ENCODE data around the gene THAP9.

The THAP9 gene

DNA sequence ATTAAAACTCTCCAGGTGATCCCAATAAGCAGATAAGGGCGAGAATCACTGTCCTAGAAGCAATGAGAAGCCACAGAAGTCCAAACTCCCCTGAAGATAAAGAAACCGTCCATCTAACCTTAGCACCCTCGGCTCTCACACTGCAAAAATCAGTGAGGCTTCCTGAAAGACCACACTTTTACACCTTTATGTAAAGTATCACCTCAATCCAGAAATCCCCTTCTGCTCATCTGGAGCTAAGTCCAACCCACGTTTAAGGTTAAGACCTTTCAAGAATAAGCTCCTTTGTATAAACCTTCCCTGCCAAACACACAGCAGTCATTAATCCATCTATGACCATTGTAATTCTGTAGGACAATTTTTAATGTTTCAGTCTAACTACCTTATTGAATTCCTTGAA lies 68.4 kb downstream of the THAP9 start:
- DNase-seq (ENCODE audit: low spot score) = peak; percentile 10
- TF ChIP-seq, protein P1, sequence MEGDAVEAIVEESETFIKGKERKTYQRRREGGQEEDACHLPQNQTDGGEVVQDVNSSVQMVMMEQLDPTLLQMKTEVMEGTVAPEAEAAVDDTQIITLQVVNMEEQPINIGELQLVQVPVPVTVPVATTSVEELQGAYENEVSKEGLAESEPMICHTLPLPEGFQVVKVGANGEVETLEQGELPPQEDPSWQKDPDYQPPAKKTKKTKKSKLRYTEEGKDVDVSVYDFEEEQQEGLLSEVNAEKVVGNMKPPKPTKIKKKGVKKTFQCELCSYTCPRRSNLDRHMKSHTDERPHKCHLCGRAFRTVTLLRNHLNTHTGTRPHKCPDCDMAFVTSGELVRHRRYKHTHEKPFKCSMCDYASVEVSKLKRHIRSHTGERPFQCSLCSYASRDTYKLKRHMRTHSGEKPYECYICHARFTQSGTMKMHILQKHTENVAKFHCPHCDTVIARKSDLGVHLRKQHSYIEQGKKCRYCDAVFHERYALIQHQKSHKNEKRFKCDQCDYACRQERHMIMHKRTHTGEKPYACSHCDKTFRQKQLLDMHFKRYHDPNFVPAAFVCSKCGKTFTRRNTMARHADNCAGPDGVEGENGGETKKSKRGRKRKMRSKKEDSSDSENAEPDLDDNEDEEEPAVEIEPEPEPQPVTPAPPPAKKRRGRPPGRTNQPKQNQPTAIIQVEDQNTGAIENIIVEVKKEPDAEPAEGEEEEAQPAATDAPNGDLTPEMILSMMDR (IDR thresholded peaks at IDR 0.05; ENCODE audit: extremely low read depth, missing control alignments) = no peak

DNA sequence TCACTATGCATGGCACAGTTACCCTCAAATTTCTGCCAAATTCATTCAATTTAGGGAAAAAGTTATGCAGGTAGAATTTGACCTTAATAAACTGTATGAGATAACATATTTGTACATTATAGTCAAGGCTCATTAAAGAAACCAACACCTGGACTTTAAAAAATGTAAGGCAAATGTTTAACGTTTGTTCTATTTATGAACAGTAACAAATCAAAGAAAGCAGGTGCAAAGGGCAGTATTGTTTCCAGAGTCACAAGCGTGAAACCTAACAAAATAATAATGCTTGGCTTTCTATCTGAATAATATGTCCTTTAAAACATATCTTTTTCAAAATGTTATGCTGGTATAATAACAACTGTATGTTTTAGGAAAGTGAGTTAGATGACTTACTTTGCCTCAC lies 68.9 kb downstream of the THAP9 start:
- DNase-seq (ENCODE audit: low spot score) = no peak
- TF ChIP-seq, protein P1 (IDR thresholded peaks at IDR 0.05; ENCODE audit: extremely low read depth, missing control alignments) = no peak
